H9 (cell line): ENCODE data around the gene AP3S2. TPM values are rescaled to one million over a fixed set of nuclear protein-coding genes. Genes with fewer than 3 reads are reported as not detected.

Source experiments
- DNase-seq: peaks from one replicate; pipeline ENCODE4 v3.0.0-alpha.2; 2017
- H2AFZ ChIP-seq: one replicate; pipeline ENCODE4 v1.6.1; 2013; ENCODE audit warnings: mild to moderate bottlenecking, low read length, control low read depth, moderate library complexity
- H2AK5ac ChIP-seq: 2 replicates; pipeline ENCODE4 v1.6.1; 2013; ENCODE audit warnings: low read length, control low read depth, mixed read lengths; ENCODE audit not compliant: insufficient read length
- H2BK120ac ChIP-seq: one replicate; pipeline ENCODE4 v1.6.1; 2013; ENCODE audit warnings: low read depth, mild to moderate bottlenecking, low read length, control low read depth, inconsistent platforms; ENCODE audit not compliant: poor library complexity, severe bottlenecking
- H2BK12ac ChIP-seq: 2 replicates; pipeline ENCODE4 v1.6.1; 2013; ENCODE audit warnings: low read length, control low read depth, mixed read lengths, low read depth; ENCODE audit not compliant: insufficient read length
- H2BK15ac ChIP-seq: 2 replicates; pipeline ENCODE4 v1.6.1; 2013; ENCODE audit warnings: low read depth, low read length, control low read depth
- H2BK20ac ChIP-seq: one replicate; pipeline ENCODE4 v1.6.1; 2013; ENCODE audit warnings: low read depth, mild to moderate bottlenecking, low read length, control low read depth, inconsistent platforms; ENCODE audit not compliant: poor library complexity, severe bottlenecking
- H2BK5ac ChIP-seq: 2 replicates; pipeline ENCODE4 v1.6.1; 2013; ENCODE audit warnings: low read length, control low read depth, mixed read lengths; ENCODE audit not compliant: insufficient read length
- H3K14ac ChIP-seq: 2 replicates; pipeline ENCODE4 v1.6.1; 2013; ENCODE audit warnings: low read length, control low read depth; ENCODE audit not compliant: insufficient read depth
- H3K18ac ChIP-seq: 2 replicates; pipeline ENCODE4 v1.6.1; 2013; ENCODE audit warnings: low read depth, mild to moderate bottlenecking, mixed read lengths, low read length, control low read depth; ENCODE audit not compliant: insufficient read length
- H3K23ac ChIP-seq: 2 replicates; pipeline ENCODE4 v1.6.1; 2013; ENCODE audit warnings: low read length, control low read depth, mixed read lengths, low read depth; ENCODE audit not compliant: insufficient read length
- H3K23me2 ChIP-seq: 2 replicates; pipeline ENCODE4 v1.6.1; 2013; ENCODE audit warnings: low read depth, mild to moderate bottlenecking, mixed read lengths, low read length, control low read depth; ENCODE audit not compliant: insufficient read length, poor library complexity, severe bottlenecking
- H3K27ac ChIP-seq: 2 replicates; pipeline ENCODE4 v1.5.1; 2013; ENCODE audit warnings: low read length, control low read depth, mixed read lengths, low read depth; ENCODE audit not compliant: insufficient read length
- H3K27me3 ChIP-seq: 2 replicates; pipeline ENCODE4 v1.6.1; 2013; ENCODE audit warnings: low read length, control low read depth, inconsistent platforms; ENCODE audit not compliant: insufficient read depth
- H3K4ac ChIP-seq: 2 replicates; pipeline ENCODE4 v1.6.1; 2013; ENCODE audit warnings: low read depth, mild to moderate bottlenecking, control low read depth, inconsistent platforms, low read length, moderate library complexity
- H3K4me1 ChIP-seq: 2 replicates; pipeline ENCODE4 v1.6.1; 2013; ENCODE audit warnings: low read length, control low read depth, inconsistent platforms; ENCODE audit not compliant: insufficient read depth
- H3K4me2 ChIP-seq: 2 replicates; pipeline ENCODE4 v1.6.1; 2013; ENCODE audit warnings: low read length, control low read depth, mixed read lengths; ENCODE audit not compliant: insufficient read length, insufficient read depth
- H3K56ac ChIP-seq: 2 replicates; pipeline ENCODE4 v1.6.1; 2013; ENCODE audit warnings: low read depth, mild to moderate bottlenecking, mixed read lengths, low read length, control low read depth; ENCODE audit not compliant: insufficient read length
- H3K79me1 ChIP-seq: 2 replicates; pipeline ENCODE4 v1.6.1; 2013; ENCODE audit warnings: low read depth, mild to moderate bottlenecking, moderate library complexity, low read length, control low read depth, inconsistent platforms; ENCODE audit not compliant: insufficient read depth, poor library complexity, severe bottlenecking
- H3K79me2 ChIP-seq: 2 replicates; pipeline ENCODE4 v1.6.1; 2013; ENCODE audit warnings: low read length, control low read depth, inconsistent platforms; ENCODE audit not compliant: insufficient read depth
- H3K9ac ChIP-seq: 2 replicates; pipeline ENCODE4 v1.6.1; 2013; ENCODE audit warnings: low read length, control low read depth, mixed read lengths; ENCODE audit not compliant: insufficient read length; ENCODE audit errors: extremely low read depth
- H3K9me3 ChIP-seq: one replicate; pipeline ENCODE4 v1.6.1; 2013; ENCODE audit warnings: low read depth, low read length, inconsistent platforms; ENCODE audit not compliant: control insufficient read depth
- H3T11ph ChIP-seq: one replicate; pipeline ENCODE4 v1.6.1; 2013; ENCODE audit warnings: mild to moderate bottlenecking, low read length, control low read depth, inconsistent platforms
- H4K20me1 ChIP-seq: one replicate; pipeline ENCODE4 v1.6.1; 2013; ENCODE audit not compliant: control insufficient read depth, insufficient read length, insufficient read depth
- H4K5ac ChIP-seq: 2 replicates; pipeline ENCODE4 v1.6.1; 2013; ENCODE audit warnings: low read depth, mild to moderate bottlenecking, mixed read lengths, low read length, control low read depth; ENCODE audit not compliant: insufficient read length
- H4K8ac ChIP-seq: replicated peaks from 2 replicates; pipeline ENCODE4 v1.6.1; 2013; ENCODE audit warnings: low read length, control low read depth, mixed read lengths, low read depth; ENCODE audit not compliant: insufficient read length
- H4K91ac ChIP-seq: 2 replicates; pipeline ENCODE4 v1.6.1; 2013; ENCODE audit warnings: low read depth, mild to moderate bottlenecking, moderate library complexity, mixed read lengths, low read length, control low read depth; ENCODE audit not compliant: insufficient read length
- H3K27ac Mint-ChIP-seq, 3 experiments: 2 replicates in 2 of 3; 3 replicates in 1 of 3; pipeline ENCODE4 v1.8.0; 2020 to 2021; ENCODE audit warnings: mixed read lengths in 3 of 3, mild to moderate bottlenecking in 1 of 3, moderate library complexity in 1 of 3
- H3K27me3 Mint-ChIP-seq: 2 replicates; pipeline ENCODE4 v1.8.0; 2021; ENCODE audit warnings: low read depth, mild to moderate bottlenecking, moderate library complexity, mixed read lengths
- H3K36me3 Mint-ChIP-seq, 3 experiments: 2 replicates in 2 of 3; 3 replicates in 1 of 3; pipeline ENCODE4 v1.8.0; 2020 to 2021; ENCODE audit warnings: low read depth in 3 of 3, mixed read lengths in 3 of 3; ENCODE audit not compliant: insufficient read depth in 1 of 3
- H3K4me1 Mint-ChIP-seq, 2 experiments: 2 replicates each; pipeline ENCODE4 v1.8.0; 2020; ENCODE audit warnings: mixed read lengths in 2 of 2
- H3K4me3 Mint-ChIP-seq, 2 experiments: 2 replicates in 1 of 2; 3 replicates in 1 of 2; pipeline ENCODE4 v1.8.0; 2020 to 2021; ENCODE audit warnings: mild to moderate bottlenecking in 2 of 2, mixed read lengths in 2 of 2, moderate library complexity in 1 of 2
- H3K9me3 Mint-ChIP-seq, 2 experiments: 2 replicates in 1 of 2; 3 replicates in 1 of 2; pipeline ENCODE4 v1.8.0; 2020; ENCODE audit warnings: mild to moderate bottlenecking in 2 of 2, mixed read lengths in 2 of 2, moderate library complexity in 1 of 2
- CTCF ChIP-seq: fragments of 200-600 bp; sonication (generic); conservative IDR thresholded peaks from 3 replicates; pipeline ENCODE4 v1.8.0; 2021; ENCODE audit warnings: antibody characterized with exemption, mild to moderate bottlenecking
- WGBS: extraction: QIAGEN DNeasy Blood & Tissue Kit; methylation state at CpG from one replicate; pipeline ENCODE4 v1.1.7; 2013; ENCODE audit warnings: missing lambda C conversion rate, low lambda C conversion rate, mixed read lengths; ENCODE audit not compliant: insufficient read length; ENCODE audit errors: extremely low coverage; 5-methylcytosine and 5-hydroxymethylcytosine counted together
- total RNA-seq: library from RNA; stranded (reverse); gene quantifications from 2 replicates; pipeline ENCODE4 v1.2.1, GENCODE V29; 2021

The AP3S2 gene
- total RNA-seq, 1 experiment from 2014 or later = 33.9 TPM

- Histone ChIP-seq H3K79me2 (no peaks in the 10 kb centered on the region), H3K14ac (no peak overlapping the region), H4K91ac (no peak overlapping the region), H2BK15ac (no peak overlapping the region), H3T11ph (no peak overlapping the region), H4K20me1 (no peaks in the 10 kb centered on the region), H3K4me1 (no peaks in the 10 kb centered on the region), H3K23ac (no peak overlapping the region), H2AFZ (no peak overlapping the region), H2BK5ac (no peak overlapping the region), H2BK120ac (no peak overlapping the region), H3K4me2 (no peak overlapping the region), H3K4ac (no peak overlapping the region), H3K27me3 (no peaks in the 10 kb centered on the region), H2BK12ac (no peak overlapping the region), H3K23me2 (no peaks in the 10 kb centered on the region), H3K56ac (no peak overlapping the region), H3K27ac (no peak overlapping the region), H2BK20ac (no peak overlapping the region), H4K5ac (no peak overlapping the region), H3K9ac (no peak overlapping the region), H2AK5ac (no peak overlapping the region), H4K8ac (no peak overlapping the region), H3K18ac (no peak overlapping the region), H3K79me1 (no peaks in the 10 kb centered on the region), H3K9me3 (no peaks in the 10 kb centered on the region)
- no peak overlapping the region for H3K4me3 Mint-ChIP-seq
- no CpG with 5 or more reads among the region's 1 CpG for WGBS
- H3K4me1 Mint-ChIP-seq = no peaks in the 10 kb centered on the region
- TF ChIP-seq CTCF = no peak
- H3K36me3 Mint-ChIP-seq = peaks cover 0 to 15% (median 4%) of the 10 kb centered on the region in 3 experiments; a peak in 6 of 7 replicates
- H3K27me3 Mint-ChIP-seq = no peaks in the 10 kb centered on the region
- H3K9me3 Mint-ChIP-seq = no peaks in the 10 kb centered on the region
- H3K27ac Mint-ChIP-seq = no peak overlapping the region; a peak in 1 of 7 replicates
- DNase-seq = no peak
Observed at GRCh38 chr15:89841962-89842361, 51.8 kb downstream of the AP3S2 start.
